Measurements from ENCODE around the gene ABHD3.
"Not testable (repeated sequence)": the region's sequence is repeated elsewhere in the genome, so short reads cannot be mapped to it uniquely, and the experiment has no call there.

ABHD3 gene

DNA sequence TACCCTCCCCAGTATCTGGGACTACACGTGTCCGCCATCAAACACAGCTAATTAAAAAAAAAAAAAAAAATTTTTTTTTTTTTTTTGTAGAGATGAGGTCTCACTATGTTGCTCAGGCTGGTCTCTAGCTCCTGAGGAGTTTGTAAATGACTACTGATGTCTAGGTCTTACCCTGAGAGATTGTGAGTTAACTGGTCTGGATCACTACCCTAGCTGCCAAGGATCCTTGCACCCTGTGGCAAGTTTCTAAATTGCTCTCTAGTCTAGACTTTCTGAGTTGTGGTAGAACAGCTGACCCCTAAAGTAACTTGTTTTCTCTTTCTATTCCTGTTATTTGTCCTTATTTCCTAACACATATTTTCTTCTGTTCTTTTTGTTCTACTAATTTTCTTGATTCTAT, 44.5 kb downstream of the ABHD3 start:
- TF ChIP-seq JUND (IDR thresholded peaks at IDR 0.05; ENCODE audit: low read depth): no peak
- in situ Hi-C loops (cut with HindIII; ENCODE audit: low pct_unique_long_range_greater_than_20kb, low sequenced_read_pairs): no loop called here
- no peak for DNase-seq (ENCODE audit: low read depth in 1 of 2, low spot score in 1 of 2)

- in situ Hi-C loops (cut with HindIII; ENCODE audit: low pct_unique_long_range_greater_than_20kb, low sequenced_read_pairs): no loop called here
- no peak for DNase-seq (ENCODE audit: low read depth in 1 of 2, low spot score in 1 of 2)
- no peak for TF ChIP-seq JUND (IDR thresholded peaks at IDR 0.05; ENCODE audit: low read depth)
These were observed 48.2 kb downstream of the ABHD3 start for GRCh38 chr18:21656402-21656801.

DNA sequence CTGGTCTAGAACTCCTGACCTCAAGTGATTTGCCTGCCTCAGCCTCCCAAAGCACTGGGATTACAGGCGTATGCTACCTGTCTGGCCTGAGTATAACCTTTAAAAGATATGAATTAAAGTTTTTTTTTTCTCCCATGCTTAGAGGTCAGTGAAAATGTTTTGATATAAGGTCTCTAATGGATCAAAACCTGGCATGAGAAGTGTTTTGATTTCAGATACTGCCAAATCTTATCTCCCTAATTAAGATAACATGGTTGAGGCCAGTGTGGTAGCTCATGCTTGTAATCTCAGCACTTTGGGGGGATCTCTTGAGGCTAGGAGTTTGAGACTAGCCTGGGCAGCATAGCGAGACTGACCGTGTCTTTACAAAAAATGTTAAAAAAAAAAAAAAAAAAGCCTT, 51.2 kb downstream of the ABHD3 start:
- no peak for TF ChIP-seq JUND (IDR thresholded peaks at IDR 0.05; ENCODE audit: low read depth)
- no peak for DNase-seq (ENCODE audit: low read depth in 1 of 2, low spot score in 1 of 2)
- in situ Hi-C loops (cut with HindIII; ENCODE audit: low pct_unique_long_range_greater_than_20kb, low sequenced_read_pairs): no loop called here

DNA sequence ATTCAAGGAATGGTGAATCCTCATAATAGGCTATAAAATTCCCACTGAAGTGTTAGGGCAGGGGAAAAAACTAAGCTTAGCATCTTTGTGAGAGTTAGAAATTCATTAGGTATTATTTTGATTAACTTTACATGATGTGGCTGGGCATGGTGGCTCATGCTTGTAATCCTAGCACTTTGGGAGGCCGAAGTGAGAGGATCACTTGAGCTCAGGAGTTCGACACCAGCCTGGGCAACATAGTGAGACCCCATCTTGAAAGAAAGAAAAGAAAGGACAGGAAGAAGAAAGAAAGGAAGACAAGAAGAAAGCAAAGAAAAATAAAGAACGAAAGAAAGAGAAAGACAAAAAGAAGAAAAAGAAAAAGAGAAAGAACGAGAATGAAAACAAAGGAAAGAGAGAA, 52.5 kb downstream of the ABHD3 start:
- DNase-seq (ENCODE audit: low read depth in 1 of 2, low spot score in 1 of 2): no peak
- in situ Hi-C loops (cut with HindIII; ENCODE audit: low pct_unique_long_range_greater_than_20kb, low sequenced_read_pairs): no loop called here
- TF ChIP-seq JUND (IDR thresholded peaks at IDR 0.05; ENCODE audit: low read depth): no peak

DNA sequence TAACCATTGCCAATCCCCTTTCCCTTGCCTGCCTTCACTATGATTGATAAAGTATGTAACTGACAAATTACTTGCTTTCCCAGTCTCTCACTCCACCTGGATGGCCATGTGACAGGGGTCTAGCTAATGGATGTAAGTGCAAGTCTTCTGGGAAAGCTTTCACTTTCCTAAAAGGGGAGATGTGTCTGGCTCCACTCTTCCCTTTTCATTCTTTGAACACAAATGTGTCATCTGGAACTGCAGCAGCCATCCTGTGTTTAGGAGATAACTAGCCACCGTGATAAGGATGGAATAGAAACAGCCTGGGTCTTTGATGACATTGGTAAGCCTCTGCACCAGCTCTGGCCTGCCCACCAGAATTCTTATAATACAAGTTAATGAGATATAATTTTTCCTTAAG, 54.3 kb downstream of the ABHD3 start:
- no peak for DNase-seq (ENCODE audit: low read depth in 1 of 2, low spot score in 1 of 2)
- in situ Hi-C loops (cut with HindIII; ENCODE audit: low pct_unique_long_range_greater_than_20kb, low sequenced_read_pairs): no loop called here
- no peak for TF ChIP-seq JUND (IDR thresholded peaks at IDR 0.05; ENCODE audit: low read depth)

DNA sequence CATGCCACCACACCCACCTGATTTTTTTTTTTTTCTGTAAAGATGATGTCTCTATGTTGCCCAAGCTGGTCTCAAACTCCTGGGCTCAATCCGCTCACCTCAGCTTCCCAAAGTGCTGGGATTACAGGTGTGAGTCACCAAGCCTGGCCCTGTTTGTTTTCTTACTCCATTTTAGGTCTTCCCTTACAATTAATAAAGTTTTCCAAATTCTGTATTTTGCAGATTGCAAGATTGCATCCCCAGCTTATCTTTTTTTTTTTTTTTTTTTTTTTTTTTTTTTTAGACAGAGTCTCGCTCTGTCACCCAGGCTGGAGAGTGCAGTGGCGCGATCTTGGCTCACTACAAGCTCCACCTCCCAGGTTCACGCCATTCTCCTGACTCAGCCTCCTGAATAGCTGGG, 64.2 kb downstream of the ABHD3 start:
- in situ Hi-C loops (cut with HindIII; ENCODE audit: low pct_unique_long_range_greater_than_20kb, low sequenced_read_pairs): not testable (repeated sequence)

GRCh38 chr18:21638822-21639221, 65.8 kb downstream of the ABHD3 start:
- in situ Hi-C loops (cut with HindIII; ENCODE audit: low pct_unique_long_range_greater_than_20kb, low sequenced_read_pairs): no loop called here
- no peak for TF ChIP-seq JUND (IDR thresholded peaks at IDR 0.05; ENCODE audit: low read depth)
- DNase-seq (ENCODE audit: low read depth in 1 of 2, low spot score in 1 of 2): no peak

More for the DNA sequence above, 64.2 kb downstream of the ABHD3 start:
- not testable (repeated sequence) for DNase-seq (ENCODE audit: low read depth in 1 of 2, low spot score in 1 of 2)

- no peak for DNase-seq (ENCODE audit: low read depth in 1 of 2, low spot score in 1 of 2)
- in situ Hi-C loops (cut with HindIII; ENCODE audit: low pct_unique_long_range_greater_than_20kb, low sequenced_read_pairs): no loop called here
- no peak for TF ChIP-seq JUND (IDR thresholded peaks at IDR 0.05; ENCODE audit: low read depth)
These were observed 67.8 kb downstream of the ABHD3 start for GRCh38 chr18:21636769-21637168.

DNA sequence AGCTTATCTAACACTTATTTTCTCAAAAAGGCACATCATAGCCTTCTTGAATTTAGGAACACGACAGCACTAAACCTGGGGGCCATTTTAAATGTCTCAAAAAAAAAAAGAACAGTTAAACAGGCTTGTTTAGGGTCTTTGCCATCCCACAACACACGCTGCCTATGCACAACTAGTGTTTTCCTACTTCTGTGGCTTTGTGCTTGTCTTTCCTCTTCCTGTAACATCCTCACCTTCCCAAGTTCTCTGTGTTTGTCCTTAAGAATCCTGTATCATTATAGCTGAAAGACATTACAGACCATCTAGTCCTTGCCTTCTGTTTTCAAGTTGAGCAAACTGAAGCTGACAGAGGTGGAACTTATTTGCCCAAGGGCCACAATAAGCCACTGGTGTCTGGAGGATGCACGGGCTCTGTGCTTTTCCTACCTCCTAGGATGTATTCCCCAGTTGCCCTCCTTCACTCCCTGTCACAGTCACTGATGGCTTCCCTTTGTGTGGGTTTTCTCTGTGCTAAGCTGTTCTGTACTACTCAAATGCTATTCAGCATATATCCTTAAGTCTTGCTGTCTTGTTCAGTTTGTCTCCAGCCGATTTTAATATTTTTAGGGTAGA, 69.9 kb downstream of the ABHD3 start:
- TF ChIP-seq JUND (IDR thresholded peaks at IDR 0.05; ENCODE audit: low read depth): no peak
- in situ Hi-C loops (cut with HindIII; ENCODE audit: low pct_unique_long_range_greater_than_20kb, low sequenced_read_pairs): no loop called here
- no peak for DNase-seq (ENCODE audit: low read depth in 1 of 2, low spot score in 1 of 2)

DNA sequence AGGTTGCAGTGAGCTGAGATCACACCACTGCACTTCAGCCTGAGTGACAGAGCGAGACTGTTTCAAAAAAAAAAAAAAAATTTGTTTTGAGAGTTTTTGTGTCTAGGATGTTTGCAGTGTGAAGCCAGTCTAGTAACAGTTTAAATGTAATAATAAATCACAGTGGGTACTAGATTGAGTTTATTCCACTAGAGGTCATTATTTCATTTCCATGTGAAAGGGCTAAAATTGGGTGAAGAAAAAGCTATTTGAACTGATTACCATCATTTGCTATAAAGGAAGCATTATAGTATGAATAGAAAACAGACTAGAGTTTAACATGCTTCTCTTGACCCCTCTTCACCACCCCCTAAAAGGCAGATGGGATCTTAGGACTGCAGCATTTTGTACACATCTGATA, 72.2 kb downstream of the ABHD3 start:
- in situ Hi-C loops (cut with HindIII; ENCODE audit: low pct_unique_long_range_greater_than_20kb, low sequenced_read_pairs): no loop called here
- no peak for DNase-seq (ENCODE audit: low read depth in 1 of 2, low spot score in 1 of 2)
- TF ChIP-seq JUND (IDR thresholded peaks at IDR 0.05; ENCODE audit: low read depth): no peak

DNA sequence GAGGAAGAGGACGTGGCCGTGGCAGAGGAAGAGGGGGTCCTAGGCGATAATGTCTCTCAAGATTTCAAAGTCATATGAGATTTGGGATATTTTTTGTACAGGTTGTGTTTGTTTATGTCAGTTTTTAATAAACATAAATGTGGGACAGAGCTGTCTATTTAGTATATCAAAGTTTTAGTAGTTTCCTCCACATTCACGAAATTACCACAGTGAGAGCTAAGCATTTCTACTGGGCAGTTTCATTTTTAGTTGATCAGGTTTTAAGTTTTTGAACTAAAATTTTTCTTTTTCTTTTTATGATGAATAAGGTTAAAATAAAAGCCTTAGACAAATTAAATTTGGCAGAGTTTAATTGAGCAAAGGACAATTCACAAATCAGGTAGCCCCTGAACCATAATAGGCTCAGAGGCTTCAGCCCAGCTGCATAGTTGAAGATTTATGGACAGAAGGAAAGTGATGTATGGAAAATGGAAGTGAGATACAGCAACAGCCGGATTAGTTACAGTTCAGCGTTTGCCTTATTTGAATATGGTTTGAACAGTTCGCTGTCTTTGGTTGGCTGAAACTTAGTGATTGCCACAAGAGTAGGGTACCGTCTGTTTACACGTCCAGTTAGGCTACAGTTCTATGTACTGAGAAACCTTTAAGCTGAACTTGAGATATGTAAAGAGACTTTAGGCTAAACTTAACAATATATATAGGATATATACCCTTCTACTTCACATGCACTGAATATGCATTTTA, 75.3 kb downstream of the ABHD3 start:
- no peak for DNase-seq (ENCODE audit: low read depth in 1 of 2, low spot score in 1 of 2)
- no peak for TF ChIP-seq JUND (IDR thresholded peaks at IDR 0.05; ENCODE audit: low read depth)
- in situ Hi-C loops (cut with HindIII; ENCODE audit: low pct_unique_long_range_greater_than_20kb, low sequenced_read_pairs): no loop called here

DNA sequence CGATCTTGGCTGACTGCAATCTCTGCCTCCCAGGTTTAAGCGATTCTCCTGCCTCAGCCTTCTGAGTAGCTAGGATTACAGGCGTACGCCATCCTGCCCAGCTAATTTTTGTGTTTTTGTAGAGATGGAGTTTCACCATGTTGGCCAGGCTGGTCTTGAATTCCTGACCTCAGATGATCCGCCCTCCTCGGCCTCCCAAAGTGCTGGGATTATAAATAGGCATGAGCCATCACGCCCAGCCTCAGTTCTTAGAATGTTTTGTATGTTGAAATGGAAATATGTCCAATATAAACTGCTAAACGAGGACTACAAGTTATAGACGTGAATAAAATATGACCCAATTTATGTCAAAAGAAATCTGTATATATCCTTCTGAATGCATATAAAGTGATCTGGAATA, 82.9 kb downstream of the ABHD3 start:
- DNase-seq (ENCODE audit: low read depth in 1 of 2, low spot score in 1 of 2); in situ Hi-C loops (cut with HindIII; ENCODE audit: low pct_unique_long_range_greater_than_20kb, low sequenced_read_pairs): not testable (repeated sequence)

- no peak for TF ChIP-seq JUND (IDR thresholded peaks at IDR 0.05; ENCODE audit: low read depth)
- in situ Hi-C loops (cut with HindIII; ENCODE audit: low pct_unique_long_range_greater_than_20kb, low sequenced_read_pairs): no loop called here
- DNase-seq (ENCODE audit: low read depth in 1 of 2, low spot score in 1 of 2): peak; percentile 77 to 91
These were observed 92.2 kb downstream of the ABHD3 start, which contains the start of gene SNRPD1 for GRCh38 chr18:21612125-21613039. SNRPD1 (plus strand) TSS chr18:21612314; CDS start chr18:21612430, 116 bp downstream.

DNA sequence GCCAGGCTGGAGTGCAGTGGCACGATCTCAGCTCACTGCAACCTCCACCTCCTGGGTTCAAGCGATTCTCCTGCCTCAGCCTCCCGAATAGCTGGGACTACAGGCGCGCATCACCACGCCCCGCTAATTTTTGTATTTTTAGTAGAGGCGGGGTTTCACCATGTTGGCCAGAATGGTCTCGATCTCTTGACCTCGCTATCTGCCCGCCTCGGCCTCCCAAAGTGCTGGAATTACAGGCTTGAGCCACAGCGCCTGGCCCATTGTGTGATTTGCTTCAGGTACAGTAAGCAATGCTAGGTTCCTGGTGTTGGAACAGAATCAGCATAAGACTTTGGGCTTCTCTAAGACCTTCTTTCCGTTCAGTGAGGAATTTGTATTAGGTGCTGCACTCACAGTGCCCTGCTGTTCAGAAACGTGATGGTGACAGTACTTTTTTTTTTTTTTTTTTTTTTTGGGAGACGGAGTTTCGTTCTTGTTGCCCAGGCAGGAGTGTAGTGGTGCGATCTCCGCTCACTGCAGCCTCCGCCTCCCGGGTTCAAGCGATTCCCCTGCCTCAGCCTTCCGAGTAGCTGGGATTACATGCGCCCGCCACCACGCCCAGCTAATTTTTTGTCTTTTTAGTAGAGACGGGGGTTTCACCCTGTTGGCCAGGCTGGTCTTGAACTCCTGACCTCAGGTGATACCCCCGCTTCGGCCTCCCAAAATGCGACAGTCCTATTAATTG, 93.0 kb downstream of the ABHD3 start:
- DNase-seq (ENCODE audit: low read depth in 1 of 2, low spot score in 1 of 2); in situ Hi-C loops (cut with HindIII; ENCODE audit: low pct_unique_long_range_greater_than_20kb, low sequenced_read_pairs): not testable (repeated sequence)

Data from T47D (cell line).